Fibroblast of pulmonary artery (primary cell): ENCODE measurements around the gene CCDC71.

Source experiments
- DNase-seq: peaks from one replicate; pipeline ENCODE4 v3.0.0-alpha.2; 2010; ENCODE audit warnings: low read depth
- H3K4me3 ChIP-seq: replicated peaks from 2 replicates; pipeline ENCODE4 v1.5.1; 2011; ENCODE audit warnings: low read depth, mild to moderate bottlenecking, control low read depth, low read length, moderate library complexity
- TF ChIP-seq, protein P1 (sequence below): IDR thresholded peaks from 2 replicates; pipeline ENCODE4 v1.5.1; 2011; ENCODE audit warnings: mild to moderate bottlenecking, control low read depth, low read length, inconsistent platforms; ENCODE audit errors: missing control alignments

The CCDC71 gene

DNA sequence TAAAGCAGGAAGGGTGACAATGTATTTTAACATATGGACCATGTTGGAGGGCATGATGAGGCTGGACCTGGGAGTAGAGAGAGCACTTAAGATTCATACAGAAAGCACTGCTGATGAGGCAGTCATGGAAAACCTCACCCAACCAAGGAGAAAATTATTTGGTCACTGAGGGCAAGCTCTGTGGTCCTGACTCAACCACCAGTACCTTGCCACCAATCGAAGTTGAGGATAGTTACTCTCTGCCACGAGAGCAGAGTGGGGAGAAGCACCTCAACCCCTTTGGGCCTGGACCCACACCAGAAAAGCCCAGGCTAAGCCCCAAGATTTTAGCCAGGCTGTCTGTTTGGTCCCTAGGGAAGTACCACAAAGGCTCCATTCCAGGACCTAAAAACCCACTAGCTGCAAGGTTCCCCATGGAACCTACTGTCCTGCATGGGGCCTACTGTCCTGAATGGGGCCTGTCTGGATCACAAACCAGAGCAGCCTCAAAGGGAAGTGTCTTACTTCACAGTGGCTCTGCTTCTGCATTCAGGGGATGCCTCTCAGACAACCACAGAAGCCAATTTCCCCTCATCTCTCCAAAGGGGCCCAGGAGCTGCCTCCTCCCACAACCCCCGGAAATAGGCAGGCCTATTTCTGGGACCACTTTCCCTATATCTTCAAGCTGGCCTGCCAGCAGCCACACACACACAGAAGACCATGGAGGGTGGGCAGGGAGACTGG, 4.2 kb downstream of the CCDC71 start:
- DNase-seq, result no peak
- H3K4me3 ChIP-seq, result no peak overlapping the region
- TF ChIP-seq, protein P1, sequence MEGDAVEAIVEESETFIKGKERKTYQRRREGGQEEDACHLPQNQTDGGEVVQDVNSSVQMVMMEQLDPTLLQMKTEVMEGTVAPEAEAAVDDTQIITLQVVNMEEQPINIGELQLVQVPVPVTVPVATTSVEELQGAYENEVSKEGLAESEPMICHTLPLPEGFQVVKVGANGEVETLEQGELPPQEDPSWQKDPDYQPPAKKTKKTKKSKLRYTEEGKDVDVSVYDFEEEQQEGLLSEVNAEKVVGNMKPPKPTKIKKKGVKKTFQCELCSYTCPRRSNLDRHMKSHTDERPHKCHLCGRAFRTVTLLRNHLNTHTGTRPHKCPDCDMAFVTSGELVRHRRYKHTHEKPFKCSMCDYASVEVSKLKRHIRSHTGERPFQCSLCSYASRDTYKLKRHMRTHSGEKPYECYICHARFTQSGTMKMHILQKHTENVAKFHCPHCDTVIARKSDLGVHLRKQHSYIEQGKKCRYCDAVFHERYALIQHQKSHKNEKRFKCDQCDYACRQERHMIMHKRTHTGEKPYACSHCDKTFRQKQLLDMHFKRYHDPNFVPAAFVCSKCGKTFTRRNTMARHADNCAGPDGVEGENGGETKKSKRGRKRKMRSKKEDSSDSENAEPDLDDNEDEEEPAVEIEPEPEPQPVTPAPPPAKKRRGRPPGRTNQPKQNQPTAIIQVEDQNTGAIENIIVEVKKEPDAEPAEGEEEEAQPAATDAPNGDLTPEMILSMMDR, result no peak

DNA sequence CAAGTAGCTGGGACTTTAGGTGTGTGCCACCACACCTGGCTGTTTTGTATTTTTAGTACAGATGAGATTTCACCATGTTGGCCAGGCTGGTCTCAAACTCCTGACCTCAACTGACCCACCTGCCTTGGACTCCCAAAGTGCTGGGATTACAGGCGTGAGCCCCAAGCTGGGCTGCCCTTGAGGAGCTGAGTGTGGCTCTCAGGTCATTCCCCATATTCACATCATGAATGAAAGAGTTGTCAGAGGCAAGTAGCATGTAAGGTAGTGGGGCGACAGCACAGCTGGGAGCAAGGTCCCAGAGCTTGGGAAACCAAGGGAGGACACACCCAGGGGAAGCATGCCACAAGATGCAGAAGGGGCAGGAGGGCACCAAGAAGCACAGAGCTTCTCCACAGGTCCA, 4.9 kb downstream of the CCDC71 start:
- DNase-seq, result no peak
- no peak overlapping the region for H3K4me3 ChIP-seq
- TF ChIP-seq, protein P1, result no peak

DNA sequence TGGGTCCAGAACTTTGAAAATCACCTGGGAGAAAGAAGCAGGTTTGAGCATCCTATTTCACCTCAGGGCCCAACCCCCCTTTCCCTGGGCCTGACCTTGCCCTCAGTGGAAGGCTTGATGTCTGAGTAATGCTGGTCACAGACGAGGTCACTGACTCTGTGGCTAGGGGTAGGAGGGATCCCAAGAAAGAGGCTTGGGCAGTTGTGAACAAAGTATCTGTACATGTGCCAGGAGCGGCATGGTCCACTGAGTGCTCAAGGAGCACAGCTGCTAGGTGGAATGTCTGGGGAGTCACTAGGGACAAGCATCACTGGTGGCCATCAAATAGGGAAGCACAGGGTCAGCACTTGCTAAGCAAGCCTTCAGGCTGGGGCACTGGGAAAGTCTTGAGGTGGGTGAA, 7.3 kb downstream of the CCDC71 start:
- TF ChIP-seq, protein P1, result no peak
- DNase-seq, result no peak
- H3K4me3 ChIP-seq, result no peak overlapping the region

DNA sequence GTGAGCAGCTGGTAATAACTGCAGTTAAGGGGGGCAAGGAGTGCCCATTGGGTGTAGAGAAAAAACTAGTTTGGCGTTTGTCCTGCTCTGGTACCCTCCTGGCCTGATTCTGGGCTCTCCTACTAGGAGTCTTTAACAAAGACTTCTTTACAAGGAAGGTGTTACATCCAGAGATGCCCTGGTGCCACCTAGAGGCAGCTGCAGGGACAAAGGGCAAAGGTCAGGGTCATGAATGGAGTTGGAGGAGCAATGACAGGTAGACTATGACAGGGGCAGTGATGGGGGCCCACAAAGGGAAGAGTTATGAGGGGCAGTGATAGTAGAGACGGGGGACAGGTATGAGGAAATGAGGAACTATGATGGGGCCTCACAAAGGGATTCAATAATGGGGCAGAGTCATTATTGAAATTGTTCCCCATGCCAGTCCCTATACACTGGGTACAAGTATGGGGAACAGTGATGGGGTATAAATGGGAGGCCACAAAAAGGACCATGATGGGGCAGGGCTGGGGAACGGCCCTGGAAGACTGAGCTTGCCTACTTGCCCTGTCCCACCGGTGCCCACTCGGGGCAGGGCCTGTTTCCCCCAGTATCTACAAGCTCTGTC, 7.9 kb downstream of the CCDC71 start:
- H3K4me3 ChIP-seq, result no peak overlapping the region
- TF ChIP-seq, protein P1, result peak; percentile 32
- DNase-seq, result no peak

DNA sequence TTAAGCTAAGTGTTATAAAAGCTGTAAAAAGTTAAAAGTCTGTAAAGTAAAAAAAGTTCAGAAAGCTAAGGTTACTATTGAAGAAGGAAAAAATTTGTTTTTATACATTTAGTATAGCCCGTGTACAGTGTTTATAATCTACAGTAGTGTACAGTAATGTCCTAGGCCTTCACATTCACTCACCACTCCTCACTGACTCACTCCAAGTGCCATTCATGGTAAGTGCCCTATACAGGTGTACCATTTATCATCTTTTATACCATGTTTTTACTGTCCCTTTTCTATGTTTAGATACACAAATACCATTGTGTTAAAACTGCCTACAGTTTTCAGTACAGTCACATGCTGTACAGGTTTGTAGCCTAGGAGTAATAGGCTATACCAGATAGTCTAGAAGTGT, 8.8 kb downstream of the CCDC71 start:
- H3K4me3 ChIP-seq, result no peak overlapping the region
- TF ChIP-seq, protein P1, result no peak
- no peak for DNase-seq

DNA sequence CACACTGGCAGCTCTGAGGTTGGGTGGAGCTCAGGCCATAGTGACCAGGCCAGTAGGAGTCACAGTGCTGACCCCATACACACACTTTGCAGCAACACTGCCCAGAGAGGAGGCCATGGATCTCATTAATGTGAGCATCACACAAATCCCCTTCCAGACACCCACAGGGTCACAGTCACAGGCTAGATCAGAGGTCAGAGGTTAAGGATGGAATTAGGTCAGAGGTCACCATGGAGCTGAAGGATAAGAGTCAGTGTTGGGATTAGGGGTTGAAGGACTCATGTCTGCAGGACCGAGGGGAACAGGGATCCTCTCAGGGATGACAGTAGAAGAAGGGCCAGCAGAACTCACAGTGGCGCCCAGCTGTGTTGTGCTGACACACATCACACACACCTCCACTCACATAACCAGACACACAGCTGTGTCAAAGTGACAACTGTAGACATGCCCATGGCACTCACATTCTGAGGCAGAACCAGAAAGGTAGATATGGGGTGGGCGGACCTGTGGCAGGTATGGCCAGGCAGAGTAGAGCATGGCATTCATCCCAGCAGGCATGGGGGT, 12.7 kb downstream of the CCDC71 start:
- H3K4me3 ChIP-seq, result no peak overlapping the region
- TF ChIP-seq, protein P1, result no peak
- no peak for DNase-seq
